Esophagus muscularis mucosa (tissue), 3 donors: ENCODE measurements around the gene PSMB2.

Source experiments
- CTCF ChIP-seq, 3 experiments: fragments of 200-600 bp in 2 of 3; fragments of 450-650 bp in 1 of 3; sonication (generic) in 2 of 3; IDR thresholded peaks; one replicate each; pipeline ENCODE4 v1.5.1; 2017 to 2019; ENCODE audit warnings: antibody characterized with exemption in 3 of 3, mild to moderate bottlenecking in 2 of 3, moderate library complexity in 1 of 3
- POLR2AphosphoS5 ChIP-seq, 2 donors: sonication (generic); formaldehyde crosslinking; IDR thresholded peaks; one replicate each; pipeline ENCODE4 v1.6.1; 2017; ENCODE audit warnings: antibody characterized with exemption in 2 of 2

GRCh38 chr1:35588197-35588910 lies 53.0 kb downstream of the PSMB2 start:
- TF ChIP-seq POLR2AphosphoS5 (IDR thresholded peaks at IDR 0.05): no peak
- no peak for TF ChIP-seq CTCF (IDR thresholded peaks at IDR 0.05)
